Esophagus squamous epithelium (tissue), 5 donors: ENCODE data around the gene UTP20. TPM values are rescaled to one million over a fixed set of nuclear protein-coding genes. Genes with fewer than 3 reads are reported as not detected.

Experiments used
- DNase-seq: peaks from one replicate; lab custom pipeline; 2025; lab: John Stamatoyannopoulos, UW
- H3K27ac ChIP-seq, 4 donors: fragments of 200-600 bp; sonication (generic); one replicate each; pipeline ENCODE4 v1.5.1; 2016 to 2019; ENCODE audit warnings: mild to moderate bottlenecking in 1 of 4
- H3K27me3 ChIP-seq, 4 donors: fragments of 200-600 bp; sonication (generic); 1 replicate in 3 of 4; 2 replicates in 1 of 4; pipeline versions ENCODE4 v1.5.1 to v1.6.0; 2017 to 2021; ENCODE audit warnings: antibody characterized with exemption in 1 of 4
- H3K36me3 ChIP-seq, 3 donors: fragments of 200-600 bp; sonication (generic); one replicate each; pipeline ENCODE4 v1.5.1; 2016 to 2019
- H3K4me1 ChIP-seq, 3 donors: fragments of 200-600 bp; sonication (generic); one replicate each; pipeline ENCODE4 v1.5.1; 2017 to 2019
- H3K4me3 ChIP-seq, 4 donors: fragments of 200-600 bp; sonication (generic); 1 replicate in 3 of 4; 2 replicates in 1 of 4; pipeline ENCODE4 v1.5.1; 2016 to 2019; ENCODE audit warnings: mild to moderate bottlenecking in 2 of 4, moderate library complexity in 1 of 4
- H3K9me3 ChIP-seq, 3 donors: fragments of 200-600 bp; sonication (generic); one replicate each; pipeline ENCODE4 v1.5.1; 2016 to 2019
- POLR2A ChIP-seq, 4 donors: fragments of 450-650 bp; IDR thresholded peaks; one replicate each; pipeline ENCODE4 v1.6.1; 2017; ENCODE audit warnings: antibody characterized with exemption in 4 of 4, mild to moderate bottlenecking in 4 of 4, moderate library complexity in 3 of 4
- WGBS, 2 donors: methylation state at CpG; one replicate each; pipeline ENCODE4 v1.1.5; 2018; 5-methylcytosine and 5-hydroxymethylcytosine counted together
- intact Hi-C: fragments of 100-400 bp; cut with DNase I; formaldehyde crosslinking; loops from one replicate; pipeline ENCODE4 v1.15.0; 2022
- total RNA-seq, 4 donors: library from RNA; depleted of rRNA; stranded (reverse); fragments of >200 nt; gene quantifications; one replicate each; pipeline ENCODE4 v1.1.0, GENCODE V29; 2016
- TF ChIP-seq, protein P1 (sequence below), 6 experiments: fragments of 450-650 bp in 4 of 6; fragments of 200-600 bp in 2 of 6; sonication (generic) in 2 of 6; IDR thresholded peaks; one replicate each; pipeline ENCODE4 v1.5.1; 2016 to 2019; ENCODE audit warnings: antibody characterized with exemption in 6 of 6, mild to moderate bottlenecking in 4 of 6, moderate library complexity in 4 of 6
- donor health status: DM: yes; HTN: yes; CAD: no.

The UTP20 gene
- total RNA-seq, 4 donors from 2014 or later: 5.5 to 20.5 (median 13.5) TPM

DNA sequence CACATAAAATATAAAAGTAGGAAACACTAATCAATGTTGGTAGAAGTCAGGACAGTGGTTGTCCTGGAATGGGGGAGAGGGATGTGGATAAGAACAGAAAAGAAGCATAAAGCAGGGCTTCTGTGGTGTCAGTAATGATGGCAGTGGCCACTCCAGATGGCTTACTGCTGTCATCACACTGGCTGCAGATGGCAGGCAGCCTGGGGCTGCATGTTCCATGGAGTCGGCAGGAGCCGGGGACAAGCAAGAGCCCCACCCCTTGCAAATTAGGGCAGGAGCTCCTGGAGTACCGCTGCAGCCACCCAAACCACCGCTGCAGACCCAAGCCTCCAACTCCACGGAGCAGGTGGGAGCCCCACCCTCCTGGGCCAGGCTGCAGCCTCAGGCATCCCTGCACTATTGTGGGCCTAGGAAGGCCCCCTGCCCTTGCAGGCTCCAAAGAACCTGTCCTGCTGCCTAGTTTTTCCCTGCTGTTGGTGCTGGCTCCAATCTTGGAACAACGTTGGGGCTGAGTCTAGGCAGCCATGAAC is 41.0 kb upstream of the UTP20 start:
- intact Hi-C loops: no loop called here
- Histone ChIP-seq H3K4me1 (no peaks in the 10 kb centered on the region), H3K27me3 (no peaks in the 10 kb centered on the region), H3K36me3 (no peaks in the 10 kb centered on the region), H3K9me3 (peaks cover 0 to 3% (median 0%) of the 10 kb centered on the region in 3 donors), H3K4me3 (no peak overlapping the region), H3K27ac (no peak overlapping the region)
- no peak for DNase-seq
- TF ChIP-seq POLR2A (IDR thresholded peaks at IDR 0.05): no peak
- TF ChIP-seq, protein P1, sequence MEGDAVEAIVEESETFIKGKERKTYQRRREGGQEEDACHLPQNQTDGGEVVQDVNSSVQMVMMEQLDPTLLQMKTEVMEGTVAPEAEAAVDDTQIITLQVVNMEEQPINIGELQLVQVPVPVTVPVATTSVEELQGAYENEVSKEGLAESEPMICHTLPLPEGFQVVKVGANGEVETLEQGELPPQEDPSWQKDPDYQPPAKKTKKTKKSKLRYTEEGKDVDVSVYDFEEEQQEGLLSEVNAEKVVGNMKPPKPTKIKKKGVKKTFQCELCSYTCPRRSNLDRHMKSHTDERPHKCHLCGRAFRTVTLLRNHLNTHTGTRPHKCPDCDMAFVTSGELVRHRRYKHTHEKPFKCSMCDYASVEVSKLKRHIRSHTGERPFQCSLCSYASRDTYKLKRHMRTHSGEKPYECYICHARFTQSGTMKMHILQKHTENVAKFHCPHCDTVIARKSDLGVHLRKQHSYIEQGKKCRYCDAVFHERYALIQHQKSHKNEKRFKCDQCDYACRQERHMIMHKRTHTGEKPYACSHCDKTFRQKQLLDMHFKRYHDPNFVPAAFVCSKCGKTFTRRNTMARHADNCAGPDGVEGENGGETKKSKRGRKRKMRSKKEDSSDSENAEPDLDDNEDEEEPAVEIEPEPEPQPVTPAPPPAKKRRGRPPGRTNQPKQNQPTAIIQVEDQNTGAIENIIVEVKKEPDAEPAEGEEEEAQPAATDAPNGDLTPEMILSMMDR (IDR thresholded peaks at IDR 0.05): no peak
- 42 to 80% methylated on average over 1 to 2 of the region's 6 CpGs for WGBS, 2 donors

- no peak for TF ChIP-seq POLR2A (IDR thresholded peaks at IDR 0.05)
- TF ChIP-seq, protein P1 (IDR thresholded peaks at IDR 0.05): no peak
- no peak overlapping the region for H3K27ac ChIP-seq
- intact Hi-C loops: no loop called here
- no peak overlapping the region for H3K4me3 ChIP-seq
- H3K9me3 ChIP-seq: peaks cover 0 to 3% (median 0%) of the 10 kb centered on the region in 3 donors
- 42 to 53% methylated on average over 2 of the region's 2 CpGs for WGBS, 2 donors
- H3K4me1 ChIP-seq: no peaks in the 10 kb centered on the region
- no peaks in the 10 kb centered on the region for H3K27me3 ChIP-seq
- H3K36me3 ChIP-seq: no peaks in the 10 kb centered on the region
- no peak for DNase-seq
Observed at GRCh38 chr12:101243074-101243473, 36.8 kb upstream of the UTP20 start.

DNA sequence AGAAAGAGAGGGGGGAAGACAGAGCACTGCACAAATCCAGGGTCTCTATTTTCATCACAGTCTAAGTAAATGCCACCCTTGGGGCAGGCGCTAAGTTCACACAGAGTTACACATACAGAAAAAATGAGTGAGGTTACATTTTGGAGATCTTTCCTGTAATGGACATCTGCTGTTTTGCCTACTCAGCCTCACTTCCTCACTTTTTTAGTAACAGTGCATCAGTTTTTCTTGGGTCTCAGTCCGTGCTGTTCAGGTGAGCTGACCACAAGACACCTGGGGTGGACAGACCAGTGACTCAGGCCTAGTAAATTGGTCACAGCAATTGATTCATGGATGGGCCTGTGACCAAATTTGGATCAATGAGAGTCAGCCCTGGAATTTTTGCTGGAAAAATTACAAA is 36.3 kb upstream of the UTP20 start:
- intact Hi-C loops: no loop called here
- H3K36me3 ChIP-seq: no peaks in the 10 kb centered on the region
- DNase-seq: no peak
- H3K4me1 ChIP-seq: no peaks in the 10 kb centered on the region
- 87 to 89% methylated on average over 1 to 2 of the region's 2 CpGs for WGBS, 2 donors
- H3K9me3 ChIP-seq: peaks cover 0 to 3% (median 0%) of the 10 kb centered on the region in 3 donors
- no peaks in the 10 kb centered on the region for H3K27me3 ChIP-seq
- TF ChIP-seq POLR2A (IDR thresholded peaks at IDR 0.05): no peak
- TF ChIP-seq, protein P1 (IDR thresholded peaks at IDR 0.05): no peak
- H3K4me3 ChIP-seq: no peak overlapping the region
- H3K27ac ChIP-seq: no peak overlapping the region

DNA sequence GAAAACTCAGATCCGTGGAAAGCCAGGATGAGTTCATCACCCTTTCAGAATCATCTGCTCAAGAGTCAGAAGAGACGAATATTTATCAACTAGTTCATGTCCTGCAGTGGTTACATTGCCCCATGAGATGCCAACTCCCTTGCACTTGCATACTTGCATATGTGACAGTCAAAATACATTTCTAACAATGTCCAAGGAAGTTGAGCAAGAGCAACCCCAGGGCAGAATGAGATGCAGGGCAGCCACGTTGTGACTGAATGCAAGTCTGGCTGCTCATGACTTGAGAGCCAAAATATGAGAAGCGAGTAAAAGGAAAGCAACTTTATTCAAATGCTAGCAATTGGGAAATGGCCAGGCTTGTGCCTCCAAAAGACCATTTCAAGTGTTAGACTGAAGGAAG is 23.6 kb upstream of the UTP20 start:
- H3K9me3 ChIP-seq: no peaks in the 10 kb centered on the region
- no peak overlapping the region for H3K27ac ChIP-seq
- 44 to 47% methylated on average over 4 of the region's 4 CpGs for WGBS, 2 donors
- H3K27me3 ChIP-seq: no peaks in the 10 kb centered on the region
- intact Hi-C loops: no loop called here
- H3K36me3 ChIP-seq: no peaks in the 10 kb centered on the region
- peaks cover 0 to 22% (median 0%) of the 10 kb centered on the region in 3 donors for H3K4me1 ChIP-seq
- no peak overlapping the region for H3K4me3 ChIP-seq
- TF ChIP-seq POLR2A (IDR thresholded peaks at IDR 0.05): no peak
- TF ChIP-seq, protein P1 (IDR thresholded peaks at IDR 0.05): no peak
- no peak for DNase-seq

- no peak overlapping the region for H3K4me3 ChIP-seq
- H3K4me1 ChIP-seq: peaks cover 0 to 22% (median 0%) of the 10 kb centered on the region in 3 donors
- H3K36me3 ChIP-seq: no peaks in the 10 kb centered on the region
- intact Hi-C loops: no loop called here
- H3K27ac ChIP-seq: no peak overlapping the region
- H3K27me3 ChIP-seq: no peaks in the 10 kb centered on the region
- no peaks in the 10 kb centered on the region for H3K9me3 ChIP-seq
- WGBS, 2 donors: 76 to 83% methylated on average over 4 of the region's 4 CpGs
- no peak for TF ChIP-seq POLR2A (IDR thresholded peaks at IDR 0.05)
- TF ChIP-seq, protein P1 (IDR thresholded peaks at IDR 0.05): no peak
- DNase-seq: no peak
Observed at GRCh38 chr12:101257357-101257756, 22.5 kb upstream of the UTP20 start.
